Thymus (tissue), 11 donors: ENCODE results near the gene OR52I1. TPM values are rescaled to one million over a fixed set of nuclear protein-coding genes. Genes with fewer than 3 reads are reported as not detected.

Source experiments
- DNase-seq, 9 donors: peaks; one replicate each; pipeline ENCODE4 v3.0.0-alpha.2; 2013; ENCODE audit warnings: low spot score in 9 of 9, low read depth in 6 of 9, missing footprints in 1 of 9
- H3K27ac ChIP-seq, 2 donors: one replicate each; pipeline ENCODE4 v1.5.1; 2013; ENCODE audit warnings: control low read depth in 1 of 2, low read depth in 1 of 2, low read length in 1 of 2, mild to moderate bottlenecking in 1 of 2, moderate library complexity in 1 of 2
- H3K27me3 ChIP-seq, 2 donors: one replicate each; pipeline ENCODE4 v1.5.1; 2013; ENCODE audit warnings: low read length in 1 of 2; ENCODE audit not compliant: control insufficient read depth in 2 of 2, insufficient read depth in 1 of 2
- H3K36me3 ChIP-seq, 2 donors: one replicate each; pipeline ENCODE4 v1.5.1; 2013; ENCODE audit warnings: low read length in 1 of 2, mild to moderate bottlenecking in 1 of 2, moderate library complexity in 1 of 2; ENCODE audit not compliant: control insufficient read depth in 2 of 2, insufficient read depth in 2 of 2
- H3K4me1 ChIP-seq, 2 donors: one replicate each; pipeline ENCODE4 v1.5.1; 2013; ENCODE audit warnings: low read length in 2 of 2; ENCODE audit not compliant: control insufficient read depth in 2 of 2, insufficient read depth in 2 of 2
- H3K4me3 ChIP-seq, 2 donors: one replicate each; pipeline ENCODE4 v1.5.1; 2013; ENCODE audit warnings: low read length in 2 of 2, control low read depth in 1 of 2, mild to moderate bottlenecking in 1 of 2
- H3K9me3 ChIP-seq, 2 donors: one replicate each; pipeline ENCODE4 v1.5.1; 2013; ENCODE audit warnings: low read length in 1 of 2, mild to moderate bottlenecking in 1 of 2; ENCODE audit not compliant: control insufficient read depth in 2 of 2, insufficient read depth in 1 of 2
- WGBS: extraction: QIAGEN DNeasy Blood & Tissue Kit; methylation state at CpG from one replicate; pipeline ENCODE4 v1.1.7; 2013; 5-methylcytosine and 5-hydroxymethylcytosine counted together
- polyA plus RNA-seq: library from polyadenylated mRNA; stranded (reverse); fragments of 200-250 nt; gene quantifications from one replicate; pipeline ENCODE4 v1.2.3, GENCODE V29; 2013
- total RNA-seq: library from RNA; stranded (reverse); fragments of 120-200 nt; gene quantifications from one replicate; pipeline ENCODE4 v1.2.4, GENCODE V29; 2013
- donor health status: healthy.

The OR52I1 gene
- total and polyA plus RNA-seq, 2 donors, result under 0.01 to 0.02 TPM

DNA sequence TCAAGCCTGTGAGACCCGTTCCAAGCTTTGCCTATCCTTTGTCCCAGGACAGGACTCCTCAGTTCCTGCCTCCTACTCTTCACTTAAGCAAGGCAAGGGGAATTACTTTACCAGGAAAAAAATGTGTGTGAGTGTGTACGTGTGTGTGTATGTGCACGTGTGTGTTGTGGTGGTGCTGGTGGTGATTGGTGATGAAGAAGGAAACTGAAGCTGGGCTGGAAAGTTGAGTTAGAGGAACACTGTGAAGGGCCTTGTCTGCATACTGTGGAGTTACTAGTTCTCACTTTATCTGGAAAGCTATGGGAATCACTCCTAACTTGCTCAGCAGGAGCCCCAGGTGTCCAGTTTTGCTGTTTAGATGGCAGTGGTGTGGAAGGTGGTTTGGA is 43.8 kb downstream of the OR52I1 start:
- Histone ChIP-seq H3K36me3 (no peaks in the 10 kb centered on the region), H3K4me1 (no peaks in the 10 kb centered on the region)
- 91% methylated on average over 3 of the region's 3 CpGs for WGBS

DNA sequence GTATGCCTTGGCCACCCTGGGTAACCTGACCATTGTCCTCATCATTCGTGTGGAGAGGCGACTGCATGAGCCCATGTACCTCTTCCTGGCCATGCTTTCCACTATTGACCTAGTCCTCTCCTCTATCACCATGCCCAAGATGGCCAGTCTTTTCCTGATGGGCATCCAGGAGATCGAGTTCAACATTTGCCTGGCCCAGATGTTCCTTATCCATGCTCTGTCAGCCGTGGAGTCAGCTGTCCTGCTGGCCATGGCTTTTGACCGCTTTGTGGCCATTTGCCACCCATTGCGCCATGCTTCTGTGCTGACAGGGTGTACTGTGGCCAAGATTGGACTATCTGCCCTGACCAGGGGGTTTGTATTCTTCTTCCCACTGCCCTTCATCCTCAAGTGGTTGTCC is 46.1 kb downstream of the OR52I1 start:
- no peaks in the 10 kb centered on the region for H3K4me1 ChIP-seq
- H3K27me3 ChIP-seq, result peaks cover 0 to 3% of the 10 kb centered on the region in 2 donors
- H3K9me3 ChIP-seq, result no peaks in the 10 kb centered on the region
- no peaks in the 10 kb centered on the region for H3K36me3 ChIP-seq
- no peak for DNase-seq
- no peak overlapping the region for H3K4me3 ChIP-seq
- 96% methylated on average over 6 of the region's 6 CpGs for WGBS
- H3K27ac ChIP-seq, result no peak overlapping the region

More for the DNA sequence above, 43.8 kb downstream of the OR52I1 start:
- no peak for DNase-seq
- H3K27me3 ChIP-seq, result peaks cover 0 to 3% of the 10 kb centered on the region in 2 donors
- no peak overlapping the region for H3K4me3 ChIP-seq
- no peaks in the 10 kb centered on the region for H3K9me3 ChIP-seq
- H3K27ac ChIP-seq, result no peak overlapping the region

DNA sequence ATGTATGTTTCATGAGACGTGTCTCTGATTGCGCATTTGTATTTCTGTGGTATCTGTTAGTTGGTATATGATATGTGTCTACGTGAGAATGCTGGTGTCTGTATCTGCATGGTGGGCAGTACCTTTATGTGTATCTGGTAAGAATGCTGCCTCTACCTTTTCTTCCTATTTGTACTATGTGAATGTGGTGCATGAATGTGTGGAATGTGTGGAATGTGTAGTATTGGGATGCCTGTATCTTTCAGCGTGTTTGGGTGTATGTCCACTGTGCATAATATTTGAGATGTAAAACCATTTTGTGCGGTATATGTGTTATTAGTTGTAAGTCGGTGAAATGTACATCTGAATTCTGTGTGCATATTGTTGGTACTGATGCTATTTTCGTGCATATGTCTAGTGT is 47.7 kb downstream of the OR52I1 start:
- WGBS, result 94% methylated on average over 7 of the region's 7 CpGs
- no peaks in the 10 kb centered on the region for H3K9me3 ChIP-seq

GRCh38 chr11:4642043-4642442 is 48.2 kb downstream of the OR52I1 start:
- no peak overlapping the region for H3K4me3 ChIP-seq
- H3K36me3 ChIP-seq, result no peaks in the 10 kb centered on the region
- no peaks in the 10 kb centered on the region for H3K9me3 ChIP-seq
- no peak overlapping the region for H3K27ac ChIP-seq
- 90% methylated on average over 7 of the region's 7 CpGs for WGBS
- peaks cover 0 to 3% of the 10 kb centered on the region in 2 donors for H3K27me3 ChIP-seq
- H3K4me1 ChIP-seq, result no peaks in the 10 kb centered on the region
- DNase-seq, result no peak

More for the DNA sequence above, 47.7 kb downstream of the OR52I1 start:
- H3K27ac ChIP-seq, result no peak overlapping the region
- no peak for DNase-seq
- peaks cover 0 to 3% of the 10 kb centered on the region in 2 donors for H3K27me3 ChIP-seq
- H3K4me1 ChIP-seq, result no peaks in the 10 kb centered on the region
- no peak overlapping the region for H3K4me3 ChIP-seq
- no peaks in the 10 kb centered on the region for H3K36me3 ChIP-seq

- Histone ChIP-seq H3K4me3 (no peak overlapping the region), H3K27ac (no peak overlapping the region), H3K9me3 (no peaks in the 10 kb centered on the region), H3K27me3 (no peaks in the 10 kb centered on the region), H3K4me1 (no peaks in the 10 kb centered on the region), H3K36me3 (no peaks in the 10 kb centered on the region)
- DNase-seq, result no peak
- WGBS, result 81% methylated on average over 5 of the region's 5 CpGs
Measured at GRCh38 chr11:4643076-4643475, 49.2 kb downstream of the OR52I1 start.

DNA sequence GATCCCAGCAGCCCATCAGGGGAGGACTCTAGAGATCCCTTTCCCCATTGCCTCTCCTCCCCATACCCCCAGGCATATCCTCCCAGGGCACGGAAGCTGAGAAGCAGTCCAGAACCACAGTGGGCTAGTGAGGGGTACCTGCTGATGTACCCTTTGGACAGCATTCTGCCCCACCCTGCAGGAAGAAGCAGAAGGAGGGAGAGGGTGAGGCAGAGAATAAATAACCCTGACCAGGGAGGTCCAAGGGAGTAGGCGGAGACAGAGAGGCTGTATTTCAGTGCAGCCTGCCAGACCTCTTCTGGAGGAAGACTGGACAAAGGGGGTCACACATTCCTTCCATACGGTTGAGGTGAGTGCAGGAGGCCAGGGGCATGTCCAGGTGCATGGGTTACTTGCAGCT is 49.8 kb downstream of the OR52I1 start, which contains the start of gene OR51E1:
TSS of gene OR51E1 (plus strand) at position 301 of the 400 bp plus-strand sequence. CDS start 8,545 bp downstream, outside the sequence.
- H3K4me1 ChIP-seq, result no peaks in the 10 kb centered on the region
- no peak within 1 kb of the TSS for H3K4me3 ChIP-seq
- 93% methylated on average over 3 of the region's 3 CpGs for WGBS
- no peaks in the 10 kb centered on the region for H3K36me3 ChIP-seq
- no peaks in the 10 kb centered on the region for H3K9me3 ChIP-seq
- DNase-seq, result no peak
- H3K27me3 ChIP-seq, result no peaks in the 10 kb centered on the region
- H3K27ac ChIP-seq, result no peak within 1 kb of the TSS

DNA sequence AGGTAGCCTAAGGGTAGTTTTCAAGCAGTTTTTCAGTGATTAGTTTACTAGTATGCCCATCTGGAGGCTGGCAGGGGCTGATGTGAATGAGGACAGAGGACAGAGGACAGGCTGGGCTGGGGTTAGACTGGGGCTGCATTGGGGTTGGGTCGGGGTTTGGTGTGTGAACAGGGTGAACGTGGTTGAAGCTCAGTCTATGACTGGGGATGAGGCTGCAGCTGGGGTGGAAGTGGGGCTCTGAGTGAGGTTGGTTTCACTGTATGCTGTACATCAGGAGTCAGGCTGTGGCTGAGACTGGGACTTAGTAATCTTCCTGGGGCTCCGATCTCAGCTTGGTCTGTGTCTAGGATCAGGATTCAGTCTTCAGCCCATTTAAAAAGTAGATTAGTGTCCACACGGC is 50.4 kb downstream of the OR52I1 start:
- WGBS, result 78% methylated on average over 4 of the region's 4 CpGs

More for the DNA sequence above, 50.4 kb downstream of the OR52I1 start:
- no peaks in the 10 kb centered on the region for H3K27me3 ChIP-seq
- DNase-seq, result no peak
- no peak overlapping the region for H3K4me3 ChIP-seq
- H3K36me3 ChIP-seq, result no peaks in the 10 kb centered on the region
- H3K4me1 ChIP-seq, result no peaks in the 10 kb centered on the region
- no peaks in the 10 kb centered on the region for H3K9me3 ChIP-seq
- no peak overlapping the region for H3K27ac ChIP-seq

Other genes starting within 250 kb of the OR52I1 start
- not detected for gene OR52B4, start 225.7 kb upstream of the OR52I1 start, total RNA-seq
- gene OR52B4, start 225.7 kb upstream of the OR52I1 start, polyA plus RNA-seq, result 0.02 TPM
- gene TRIM21, start 200.3 kb upstream of the OR52I1 start, total RNA-seq, result 45.2 TPM
- gene TRIM21, start 200.3 kb upstream of the OR52I1 start, polyA plus RNA-seq, result 28.9 TPM
- not detected for gene OR52K2, start 144.7 kb upstream of the OR52I1 start, total RNA-seq
- not detected for gene OR52K2, start 144.7 kb upstream of the OR52I1 start, polyA plus RNA-seq
- gene OR52K1, start 111.4 kb upstream of the OR52I1 start, total RNA-seq, result under 0.01 TPM
- under 0.01 TPM for gene OR52K1, start 111.4 kb upstream of the OR52I1 start, polyA plus RNA-seq
- gene OR52M1, start 48.8 kb upstream of the OR52I1 start, total RNA-seq, result not detected
- not detected for gene OR52M1, start 48.8 kb upstream of the OR52I1 start, polyA plus RNA-seq
- 0.09 TPM for gene OR52I2, start 12.3 kb upstream of the OR52I1 start, total RNA-seq
- gene OR52I2, start 12.3 kb upstream of the OR52I1 start, polyA plus RNA-seq, result 0.07 TPM
- gene TRIM68, start 14.2 kb downstream of the OR52I1 start, total RNA-seq, result 6.9 TPM
- gene TRIM68, start 14.2 kb downstream of the OR52I1 start, polyA plus RNA-seq, result 6.5 TPM
- gene OR51D1, start 43.4 kb downstream of the OR52I1 start, total RNA-seq, result not detected
- gene OR51D1, start 43.4 kb downstream of the OR52I1 start, polyA plus RNA-seq, result under 0.01 TPM
- 0.33 TPM for gene OR51E1, start 49.9 kb downstream of the OR52I1 start, total RNA-seq
- 0.68 TPM for gene OR51E1, start 49.9 kb downstream of the OR52I1 start, polyA plus RNA-seq
- under 0.01 TPM for gene OR51E2, start 103.8 kb downstream of the OR52I1 start, total RNA-seq
- 0.57 TPM for gene OR51E2, start 103.8 kb downstream of the OR52I1 start, polyA plus RNA-seq
- 0.52 TPM for gene MMP26, start 110.7 kb downstream of the OR52I1 start, total RNA-seq
- 1.9 TPM for gene MMP26, start 110.7 kb downstream of the OR52I1 start, polyA plus RNA-seq
- not detected for gene OR51F1, start 175.9 kb downstream of the OR52I1 start, total RNA-seq
- gene OR51F1, start 175.9 kb downstream of the OR52I1 start, polyA plus RNA-seq, result not detected
- gene OR52R1, start 210.3 kb downstream of the OR52I1 start, total RNA-seq, result not detected
- gene OR52R1, start 210.3 kb downstream of the OR52I1 start, polyA plus RNA-seq, result not detected
- not detected for gene OR51F2, start 227.3 kb downstream of the OR52I1 start, total RNA-seq
- gene OR51F2, start 227.3 kb downstream of the OR52I1 start, polyA plus RNA-seq, result not detected